ENCODE results near the gene TNFRSF18.
"Not testable (repeated sequence)": the region's sequence is repeated elsewhere in the genome, so short reads cannot be mapped to it uniquely, and the experiment has no call there.

Gene TNFRSF18

GRCh38 chr1:1206376-1206965, at the start of gene TNFRSF18:
TNFRSF18 (minus strand) TSS chr1:1206592; CDS start chr1:1206571, 21 bp downstream.
- DNase-seq (ENCODE audit: low read depth): no peak

GRCh38 chr1:1255611-1256010, 49.2 kb upstream of the TNFRSF18 start:
- no peak for DNase-seq (ENCODE audit: low read depth)

GRCh38 chr1:1255078-1255477, 48.7 kb upstream of the TNFRSF18 start:
- no peak for DNase-seq (ENCODE audit: low read depth)

GRCh38 chr1:1254667-1254998, 48.2 kb upstream of the TNFRSF18 start:
- no peak for DNase-seq (ENCODE audit: low read depth)

GRCh38 chr1:1253972-1254666, 47.7 kb upstream of the TNFRSF18 start:
- DNase-seq (ENCODE audit: low read depth): no peak

- no peak for DNase-seq (ENCODE audit: low read depth)
Observed at GRCh38 chr1:1253314-1253713, 46.9 kb upstream of the TNFRSF18 start.

GRCh38 chr1:1250786-1251284, 44.4 kb upstream of the TNFRSF18 start:
- peak; percentile 45 for DNase-seq (ENCODE audit: low read depth)

GRCh38 chr1:1248009-1248913, 41.9 kb upstream of the TNFRSF18 start:
- not testable (repeated sequence) for DNase-seq (ENCODE audit: low read depth)

GRCh38 chr1:1247341-1247913, 41.0 kb upstream of the TNFRSF18 start:
- DNase-seq (ENCODE audit: low read depth): no peak

- no peak for DNase-seq (ENCODE audit: low read depth)
Observed at GRCh38 chr1:1246577-1247340, 40.4 kb upstream of the TNFRSF18 start, which contains the start of gene C1QTNF12. C1QTNF12 (minus strand) TSS chr1:1246722; CDS start chr1:1246690, 32 bp downstream.

- no peak for DNase-seq (ENCODE audit: low read depth)
Observed at GRCh38 chr1:1245817-1246576, 39.6 kb upstream of the TNFRSF18 start.

GRCh38 chr1:1245178-1245816, 38.9 kb upstream of the TNFRSF18 start:
- no peak for DNase-seq (ENCODE audit: low read depth)

- no peak for DNase-seq (ENCODE audit: low read depth)
Observed at GRCh38 chr1:1244192-1244811, 37.9 kb upstream of the TNFRSF18 start.

GRCh38 chr1:1243807-1244191, 37.4 kb upstream of the TNFRSF18 start:
- no peak for DNase-seq (ENCODE audit: low read depth)

GRCh38 chr1:1243266-1243660, 36.9 kb upstream of the TNFRSF18 start:
- no peak for DNase-seq (ENCODE audit: low read depth)

GRCh38 chr1:1242461-1243265, 36.3 kb upstream of the TNFRSF18 start:
- DNase-seq (ENCODE audit: low read depth): no peak

GRCh38 chr1:1241588-1242219, 35.3 kb upstream of the TNFRSF18 start:
- DNase-seq (ENCODE audit: low read depth): no peak

- DNase-seq (ENCODE audit: low read depth): no peak
Observed at GRCh38 chr1:1240822-1241587, 34.6 kb upstream of the TNFRSF18 start.
